CD4-positive, alpha-beta memory T cell (primary cell): ENCODE measurements around the gene LTBP2. TPM values are rescaled to one million over a fixed set of nuclear protein-coding genes. Genes with fewer than 3 reads are reported as not detected.

Experiments
- CTCF ChIA-PET: fragments of 350-600 bp; sonication (Branson Sonifier 250); formaldehyde crosslinking; loops from one replicate; lab custom pipeline; 2021; ENCODE audit warnings: inconsistent platforms; ENCODE audit not compliant: partially characterized antibody; lab: Charles Lee
- POLR2A ChIA-PET: fragments of 350-600 bp; sonication (Branson Sonifier 250); formaldehyde crosslinking; loops from one replicate; lab custom pipeline; 2021; ENCODE audit not compliant: partially characterized antibody; lab: Charles Lee
- DNase-seq, 5 donors: peaks; one replicate each; pipeline versions ENCODE4 v3.0.0 to v3.0.0-alpha.2; 2020 to 2022; ENCODE audit warnings: mixed read lengths in 1 of 5
- H3K27ac ChIP-seq: one replicate; pipeline ENCODE4 v1.7.0; 2013; ENCODE audit warnings: low read depth, low read length
- H3K27me3 ChIP-seq: 2 replicates; pipeline ENCODE4 v1.7.0; 2013; ENCODE audit warnings: mild to moderate bottlenecking, low read length, moderate library complexity; ENCODE audit not compliant: insufficient read depth
- H3K36me3 ChIP-seq: 2 replicates; pipeline ENCODE4 v1.7.0; 2013; ENCODE audit warnings: mild to moderate bottlenecking, low read length, moderate library complexity; ENCODE audit not compliant: insufficient read depth
- H3K4me1 ChIP-seq: 2 replicates; pipeline ENCODE4 v1.7.0; 2013; ENCODE audit warnings: mild to moderate bottlenecking, low read length, moderate library complexity; ENCODE audit not compliant: insufficient read depth
- H3K4me3 ChIP-seq, 2 donors: one replicate each; pipeline ENCODE4 v1.7.0; 2013; ENCODE audit warnings: low read length in 2 of 2, mild to moderate bottlenecking in 1 of 2
- H3K9me3 ChIP-seq, 2 donors: one replicate each; pipeline ENCODE4 v1.7.0; 2013; ENCODE audit warnings: low read length in 2 of 2, control low read depth in 1 of 2; ENCODE audit not compliant: control insufficient read depth in 1 of 2
- H3K27ac Mint-ChIP-seq, 7 donors: one replicate each; pipeline ENCODE4 v1.8.0; 2020 to 2021; ENCODE audit warnings: mixed read lengths in 7 of 7, mild to moderate bottlenecking in 6 of 7, inconsistent platforms in 3 of 7, moderate library complexity in 3 of 7
- H3K27me3 Mint-ChIP-seq, 2 donors: one replicate each; pipeline ENCODE4 v1.8.0; 2020 to 2021; ENCODE audit warnings: mixed read lengths in 2 of 2
- H3K36me3 Mint-ChIP-seq, 2 donors: one replicate each; pipeline ENCODE4 v1.8.0; 2020 to 2021; ENCODE audit warnings: mixed read lengths in 2 of 2, inconsistent platforms in 1 of 2, mild to moderate bottlenecking in 1 of 2
- H3K4me1 Mint-ChIP-seq, 4 donors: one replicate each; pipeline ENCODE4 v1.8.0; 2020 to 2021; ENCODE audit warnings: mixed read lengths in 4 of 4, mild to moderate bottlenecking in 1 of 4
- H3K4me3 Mint-ChIP-seq, 8 donors: one replicate each; pipeline ENCODE4 v1.8.0; 2020 to 2021; ENCODE audit warnings: mixed read lengths in 8 of 8, mild to moderate bottlenecking in 7 of 8, moderate library complexity in 6 of 8, inconsistent platforms in 3 of 8
- H3K9me3 Mint-ChIP-seq, 8 donors: one replicate each; pipeline ENCODE4 v1.8.0; 2020 to 2021; ENCODE audit warnings: mixed read lengths in 8 of 8, mild to moderate bottlenecking in 5 of 8, inconsistent platforms in 3 of 8, moderate library complexity in 1 of 8
- intact Hi-C: fragments of 100-400 bp; cut with micrococcal nuclease; formaldehyde crosslinking; loops from one replicate; pipeline ENCODE4 v1.15.1; 2023
- polyA plus RNA-seq, 2 donors: library from polyadenylated mRNA; unstranded; fragments of 300-500 nt; fragmentation: Illumina TruSeq; gene quantifications; one replicate each; pipeline ENCODE4 v1.2.3, GENCODE V29; 2021
- total RNA-seq, 2 experiments: library from RNA; stranded (reverse); gene quantifications; one replicate each; pipeline ENCODE4 v1.2.3, GENCODE V29; 2021

The LTBP2 gene
- total and polyA plus RNA-seq, 4 experiments from 2014 or later, result 0.11 to 0.44 (median 0.36) TPM

DNA sequence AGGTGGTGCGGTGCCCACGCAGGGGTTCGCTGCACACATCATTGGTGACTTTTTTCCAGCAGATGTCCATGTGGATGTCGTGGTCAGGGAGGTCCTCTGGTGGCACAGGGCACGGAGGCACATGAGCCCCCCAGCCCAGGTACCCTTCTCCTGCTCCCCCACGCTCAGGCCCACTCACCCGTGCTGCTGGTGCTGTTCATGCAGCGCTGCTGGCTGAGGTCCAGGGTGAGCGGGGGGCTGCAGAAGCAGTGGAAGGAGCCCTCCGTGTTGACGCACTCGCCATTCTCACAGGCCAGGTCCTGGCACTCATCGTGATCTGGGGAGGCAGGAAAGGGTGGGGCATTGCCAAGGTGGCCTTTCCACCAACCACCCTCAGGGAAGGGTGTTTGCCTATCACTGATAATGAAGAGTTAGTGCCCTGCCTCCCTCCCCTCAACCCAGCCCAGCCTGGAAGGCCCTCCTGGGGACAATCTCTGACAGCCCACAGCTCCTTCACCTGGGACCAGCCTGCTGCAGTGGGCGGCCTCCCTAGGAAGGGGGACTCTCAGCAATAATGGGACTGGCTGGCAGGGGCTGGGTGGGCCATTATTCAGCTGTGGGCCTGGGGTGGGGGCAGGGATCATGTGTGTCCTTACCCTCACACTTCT is 108.6 kb downstream of the LTBP2 start:
- ChIA-PET CTCF (no interaction called here), POLR2A (no interaction called here)
- Mint-ChIP-seq H3K4me3 (no peak overlapping the region), H3K9me3 (no peaks in the 10 kb centered on the region), H3K27ac (peak overlapping the region in 1 of 7 donors; percentile 12), H3K4me1 (peaks cover 0 to 8% (median 5%) of the 10 kb centered on the region in 4 donors), H3K36me3 (peaks cover 0 to 7% of the 10 kb centered on the region in 2 donors), H3K27me3 (no peaks in the 10 kb centered on the region)
- Histone ChIP-seq H3K4me1 (no peaks in the 10 kb centered on the region), H3K36me3 (no peaks in the 10 kb centered on the region), H3K9me3 (no peaks in the 10 kb centered on the region), H3K27me3 (no peaks in the 10 kb centered on the region), H3K27ac (no peak overlapping the region), H3K4me3 (no peak overlapping the region)
- no peak for DNase-seq
- intact Hi-C loops, result no loop called here

DNA sequence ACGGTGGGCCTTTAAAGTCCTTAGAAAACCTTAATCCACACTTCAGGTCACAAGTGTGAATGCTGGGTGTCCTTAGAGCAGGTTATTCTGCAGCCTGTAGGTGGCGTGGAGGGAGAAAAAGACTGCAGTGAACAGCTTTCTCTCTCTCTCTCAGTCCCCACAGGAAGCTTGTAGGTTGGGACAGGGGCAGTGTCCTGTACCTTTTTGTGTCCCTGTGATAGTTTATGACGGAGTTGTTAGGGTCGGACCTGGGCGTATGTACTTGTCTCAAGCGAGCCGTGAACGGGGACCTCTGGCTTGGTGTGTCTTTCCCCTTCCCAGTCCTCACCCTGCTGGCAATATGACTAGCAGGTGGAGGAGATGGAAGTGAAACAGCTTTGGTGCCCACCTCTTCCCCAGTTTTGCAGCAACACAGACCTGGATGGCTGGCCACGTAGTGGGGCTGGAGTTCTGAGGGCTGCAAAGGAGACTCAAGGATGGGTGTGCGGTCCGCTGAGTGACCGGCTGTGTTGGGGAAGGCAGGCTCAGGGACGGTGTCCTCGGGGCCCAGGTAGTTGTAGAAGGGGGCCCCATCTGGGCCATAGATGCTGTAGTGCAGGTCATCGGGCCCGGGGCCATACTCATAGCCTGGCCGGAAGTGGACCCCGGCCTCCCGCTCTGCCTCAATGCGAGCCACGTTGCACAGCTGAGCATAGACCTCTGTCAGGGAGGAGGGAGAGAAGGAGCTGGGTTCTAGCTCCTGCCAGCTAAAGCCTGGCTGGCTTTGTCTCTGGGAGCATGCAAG is 109.6 kb downstream of the LTBP2 start:
- Mint-ChIP-seq H3K27ac (no peak overlapping the region), H3K36me3 (peaks cover 5 to 9% of the 10 kb centered on the region in 2 donors), H3K4me1 (peaks cover 0 to 12% (median 7%) of the 10 kb centered on the region in 4 donors), H3K9me3 (no peaks in the 10 kb centered on the region), H3K27me3 (no peaks in the 10 kb centered on the region), H3K4me3 (no peak overlapping the region)
- Histone ChIP-seq H3K4me3 (no peak overlapping the region), H3K27me3 (no peaks in the 10 kb centered on the region), H3K9me3 (no peaks in the 10 kb centered on the region), H3K27ac (no peak overlapping the region), H3K36me3 (no peaks in the 10 kb centered on the region), H3K4me1 (no peaks in the 10 kb centered on the region)
- intact Hi-C loops, result no loop called here
- POLR2A ChIA-PET, result no interaction called here
- CTCF ChIA-PET, result interaction anchor here (0.9 kb wide), 1 partner anchor 9 kb away, joined by 4 read pairs; no protein-coding TSS in a partner anchor
- no peak for DNase-seq

GRCh38 chr14:74501691-74502090 is 110.3 kb downstream of the LTBP2 start:
- H3K27ac Mint-ChIP-seq, result no peak overlapping the region
- no peaks in the 10 kb centered on the region for H3K9me3 ChIP-seq
- H3K36me3 ChIP-seq, result no peaks in the 10 kb centered on the region
- POLR2A ChIA-PET, result no interaction called here
- H3K27me3 Mint-ChIP-seq, result no peaks in the 10 kb centered on the region
- H3K4me1 ChIP-seq, result no peaks in the 10 kb centered on the region
- intact Hi-C loops, result no loop called here
- H3K4me3 ChIP-seq, result no peak overlapping the region
- CTCF ChIA-PET, result no interaction called here
- H3K27me3 ChIP-seq, result no peaks in the 10 kb centered on the region
- no peak for DNase-seq
- peaks cover 0 to 12% (median 7%) of the 10 kb centered on the region in 4 donors for H3K4me1 Mint-ChIP-seq
- H3K4me3 Mint-ChIP-seq, result peak overlapping the region in 1 of 8 donors; percentile 5
- H3K9me3 Mint-ChIP-seq, result no peaks in the 10 kb centered on the region
- H3K27ac ChIP-seq, result no peak overlapping the region
- H3K36me3 Mint-ChIP-seq, result peaks cover 5 to 9% of the 10 kb centered on the region in 2 donors

GRCh38 chr14:74501135-74501614 is 110.9 kb downstream of the LTBP2 start:
- ChIA-PET CTCF (no interaction called here), POLR2A (no interaction called here)
- Histone ChIP-seq H3K36me3 (no peaks in the 10 kb centered on the region), H3K4me3 (no peak overlapping the region), H3K9me3 (no peaks in the 10 kb centered on the region), H3K27ac (no peak overlapping the region), H3K27me3 (no peaks in the 10 kb centered on the region), H3K4me1 (peaks cover under 1% of the 10 kb centered on the region)
- Mint-ChIP-seq H3K27me3 (no peaks in the 10 kb centered on the region), H3K27ac (no peak overlapping the region), H3K36me3 (peaks cover 5 to 10% of the 10 kb centered on the region in 2 donors), H3K4me1 (peaks cover 0 to 12% (median 7%) of the 10 kb centered on the region in 4 donors), H3K9me3 (no peaks in the 10 kb centered on the region), H3K4me3 (no peak overlapping the region)
- intact Hi-C loops, result no loop called here
- no peak for DNase-seq

DNA sequence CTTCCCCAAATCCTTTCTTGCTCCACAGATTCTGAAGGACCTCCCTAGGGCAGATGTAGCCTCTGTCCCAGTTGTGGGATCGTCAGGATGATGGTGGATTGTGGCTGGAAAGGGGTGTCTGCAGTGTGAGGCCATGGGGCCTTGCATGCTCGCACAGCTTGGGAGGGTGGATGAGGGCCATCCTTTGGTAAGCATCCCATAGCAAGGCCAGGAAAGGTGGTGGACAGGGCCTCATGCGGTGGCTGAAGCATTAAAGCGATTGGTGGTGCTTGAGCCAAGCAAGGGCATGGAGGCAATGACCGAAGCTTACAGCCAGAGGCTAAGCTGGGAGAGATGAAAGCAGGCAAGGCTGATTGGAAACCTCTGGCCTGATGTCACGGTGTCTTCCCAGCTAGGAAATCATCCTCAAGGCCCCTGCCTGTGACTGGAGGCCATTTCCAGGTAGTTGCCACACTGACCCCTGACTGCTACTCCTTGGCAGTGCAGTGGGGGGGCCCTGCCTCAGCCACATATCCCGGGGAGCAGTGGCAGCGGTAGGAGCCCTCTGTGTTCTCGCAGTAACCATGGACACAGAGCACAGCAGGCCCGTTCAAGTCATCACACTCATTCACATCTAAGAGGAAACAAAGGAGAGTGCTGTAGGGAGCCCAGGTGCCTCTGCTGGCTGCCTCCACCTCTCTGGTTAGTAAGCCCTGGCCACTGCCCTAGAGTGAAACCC is 111.5 kb downstream of the LTBP2 start:
- DNase-seq, result no peak
- H3K36me3 Mint-ChIP-seq, result peaks cover 5 to 10% of the 10 kb centered on the region in 2 donors
- Histone ChIP-seq H3K4me1 (peaks cover 6% of the 10 kb centered on the region), H3K27me3 (no peaks in the 10 kb centered on the region), H3K36me3 (no peaks in the 10 kb centered on the region), H3K4me3 (no peak overlapping the region), H3K9me3 (no peaks in the 10 kb centered on the region), H3K27ac (no peak overlapping the region)
- intact Hi-C loops, result no loop called here
- no peak overlapping the region for H3K4me3 Mint-ChIP-seq
- POLR2A ChIA-PET, result no interaction called here
- no peaks in the 10 kb centered on the region for H3K9me3 Mint-ChIP-seq
- H3K4me1 Mint-ChIP-seq, result peaks cover 0 to 13% (median 9%) of the 10 kb centered on the region in 4 donors
- no peak overlapping the region for H3K27ac Mint-ChIP-seq
- CTCF ChIA-PET, result no interaction called here
- no peaks in the 10 kb centered on the region for H3K27me3 Mint-ChIP-seq

GRCh38 chr14:74495356-74495755 is 116.7 kb downstream of the LTBP2 start:
- Histone ChIP-seq H3K36me3 (no peaks in the 10 kb centered on the region), H3K27me3 (no peaks in the 10 kb centered on the region), H3K4me1 (peaks cover 34% of the 10 kb centered on the region), H3K27ac (peak overlapping the region; percentile 27), H3K4me3 (no peak overlapping the region), H3K9me3 (no peaks in the 10 kb centered on the region)
- H3K27ac Mint-ChIP-seq, result peak overlapping the region in 4 of 7 donors; percentile 13 to 95 (median 92)
- CTCF ChIA-PET, result no interaction called here
- H3K4me1 Mint-ChIP-seq, result peaks cover 22 to 23% (median 23%) of the 10 kb centered on the region in 4 donors
- H3K27me3 Mint-ChIP-seq, result no peaks in the 10 kb centered on the region
- peaks cover 5 to 17% of the 10 kb centered on the region in 2 donors for H3K36me3 Mint-ChIP-seq
- intact Hi-C loops, result loop anchor here (10.0 kb wide), 1 partner anchor 449 kb away; no protein-coding TSS in a partner anchor
- H3K9me3 Mint-ChIP-seq, result no peaks in the 10 kb centered on the region
- peak overlapping the region in 2 of 8 donors; percentile 29 to 53 for H3K4me3 Mint-ChIP-seq
- peak in 2 of 5 donors; percentile 30 to 45 for DNase-seq
- POLR2A ChIA-PET, result no interaction called here
